Naive B cell (primary cell): Measurements from ENCODE around the gene ABCA8. TPM values are rescaled to one million over a fixed set of nuclear protein-coding genes. Genes with fewer than 3 reads are reported as not detected.

Source experiments
- ATAC-seq, 2 donors: fragments of 150-1000 bp; cut with Tn5 transposase; 2 replicates each; pipeline ENCODE4 v1.10.0; 2021; ENCODE audit warnings: low read depth in 2 of 2, mild to moderate bottlenecking in 2 of 2, moderate library complexity in 2 of 2
- DNase-seq: peaks from one replicate; pipeline ENCODE4 v3.0.0; 2022
- H3K27ac Mint-ChIP-seq, 6 donors: one replicate each; pipeline ENCODE4 v1.8.0; 2020 to 2022; ENCODE audit warnings: mild to moderate bottlenecking in 6 of 6, mixed read lengths in 6 of 6, moderate library complexity in 5 of 6, inconsistent platforms in 2 of 6
- H3K27me3 Mint-ChIP-seq, 3 donors: one replicate each; pipeline ENCODE4 v1.8.0; 2021 to 2022; ENCODE audit warnings: mixed read lengths in 3 of 3, mild to moderate bottlenecking in 1 of 3
- H3K36me3 Mint-ChIP-seq, 2 donors: one replicate each; pipeline ENCODE4 v1.8.0; 2020 to 2022; ENCODE audit warnings: mixed read lengths in 2 of 2, inconsistent platforms in 1 of 2, mild to moderate bottlenecking in 1 of 2
- H3K4me1 Mint-ChIP-seq, 3 donors: one replicate each; pipeline ENCODE4 v1.8.0; 2020 to 2022; ENCODE audit warnings: mixed read lengths in 3 of 3, inconsistent platforms in 1 of 3, mild to moderate bottlenecking in 1 of 3, moderate library complexity in 1 of 3
- H3K4me3 Mint-ChIP-seq, 8 donors: one replicate each; pipeline ENCODE4 v1.8.0; 2020 to 2022; ENCODE audit warnings: mild to moderate bottlenecking in 8 of 8, mixed read lengths in 8 of 8, moderate library complexity in 8 of 8, inconsistent platforms in 2 of 8
- H3K9me3 Mint-ChIP-seq, 7 donors: one replicate each; pipeline ENCODE4 v1.8.0; 2020 to 2022; ENCODE audit warnings: mixed read lengths in 7 of 7, mild to moderate bottlenecking in 5 of 7, inconsistent platforms in 2 of 7, moderate library complexity in 1 of 7
- polyA plus RNA-seq, 6 donors: library from polyadenylated mRNA; unstranded; fragments of 300-500 nt; fragmentation: Illumina TruSeq; gene quantifications; one replicate each; pipeline ENCODE4 v1.2.3, GENCODE V29; 2021; ENCODE audit warnings: low read depth in 6 of 6

The ABCA8 gene
- polyA plus RNA-seq, 6 donors from 2014 or later: not detected

- Mint-ChIP-seq H3K4me3 (no peak overlapping the region), H3K4me1 (no peaks in the 10 kb centered on the region), H3K27me3 (peaks cover 10 to 25% (median 17%) of the 10 kb centered on the region in 3 donors), H3K9me3 (peaks cover 10 to 40% (median 21%) of the 10 kb centered on the region in 7 donors), H3K27ac (no peak overlapping the region), H3K36me3 (peaks cover 0 to 10% of the 10 kb centered on the region in 2 donors)
- DNase-seq: no peak
- no peak for ATAC-seq
Measured at GRCh38 chr17:68878226-68878885, 76.8 kb downstream of the ABCA8 start.

DNA sequence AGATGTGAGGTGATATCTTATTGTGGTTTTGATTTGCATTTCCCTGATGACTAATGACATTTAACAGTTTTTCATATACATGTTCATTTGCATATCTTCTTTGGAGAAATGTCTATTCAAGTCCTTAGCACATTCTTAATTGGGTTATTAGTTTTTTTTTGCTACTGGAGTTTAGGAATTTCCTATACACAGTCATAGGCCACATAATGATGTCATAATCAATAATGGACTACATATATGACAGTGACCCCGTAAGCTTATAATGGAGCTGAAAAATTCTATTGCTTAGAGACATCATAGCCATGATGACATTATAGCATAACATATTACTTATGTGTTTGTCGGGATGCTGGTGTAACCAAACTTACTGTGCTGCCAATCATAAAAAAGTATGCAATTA lies 83.7 kb downstream of the ABCA8 start:
- DNase-seq (no peak), ATAC-seq (no peak)
- Mint-ChIP-seq H3K9me3 (peaks cover 0 to 12% (median 5%) of the 10 kb centered on the region in 7 donors), H3K4me1 (no peaks in the 10 kb centered on the region), H3K27ac (no peak overlapping the region), H3K4me3 (no peak overlapping the region), H3K36me3 (no peaks in the 10 kb centered on the region), H3K27me3 (peaks cover 7 to 19% (median 9%) of the 10 kb centered on the region in 3 donors)

GRCh38 chr17:68870976-68871375 lies 84.2 kb downstream of the ABCA8 start:
- no peak for DNase-seq
- Mint-ChIP-seq H3K36me3 (no peaks in the 10 kb centered on the region), H3K27ac (no peak overlapping the region), H3K4me3 (no peak overlapping the region), H3K27me3 (peaks cover 5 to 14% (median 7%) of the 10 kb centered on the region in 3 donors), H3K9me3 (peaks cover 0 to 12% (median 5%) of the 10 kb centered on the region in 7 donors), H3K4me1 (no peaks in the 10 kb centered on the region)
- no peak for ATAC-seq

GRCh38 chr17:68870161-68870826 lies 84.9 kb downstream of the ABCA8 start:
- H3K4me3 Mint-ChIP-seq: no peak overlapping the region
- ATAC-seq: no peak
- H3K27me3 Mint-ChIP-seq: peaks cover 0 to 8% (median under 1%) of the 10 kb centered on the region in 3 donors
- peaks cover 0 to 12% (median 5%) of the 10 kb centered on the region in 7 donors for H3K9me3 Mint-ChIP-seq
- H3K4me1 Mint-ChIP-seq: no peaks in the 10 kb centered on the region
- H3K36me3 Mint-ChIP-seq: no peaks in the 10 kb centered on the region
- DNase-seq: no peak
- no peak overlapping the region for H3K27ac Mint-ChIP-seq

- Mint-ChIP-seq H3K4me1 (no peaks in the 10 kb centered on the region), H3K27me3 (peaks cover 0 to 7% (median 0%) of the 10 kb centered on the region in 3 donors), H3K27ac (no peak overlapping the region), H3K4me3 (no peak overlapping the region), H3K9me3 (peaks cover 0 to 10% (median 5%) of the 10 kb centered on the region in 7 donors), H3K36me3 (no peaks in the 10 kb centered on the region)
- DNase-seq (no peak), ATAC-seq (no peak)
Measured at GRCh38 chr17:68868708-68869107, 86.5 kb downstream of the ABCA8 start.

- Mint-ChIP-seq H3K27me3 (peaks cover 0 to 7% (median 0%) of the 10 kb centered on the region in 3 donors), H3K4me1 (no peaks in the 10 kb centered on the region), H3K36me3 (no peaks in the 10 kb centered on the region), H3K27ac (no peak overlapping the region), H3K9me3 (peaks cover 0 to 10% (median 3%) of the 10 kb centered on the region in 7 donors), H3K4me3 (no peak overlapping the region)
- no peak for ATAC-seq
- no peak for DNase-seq
Measured at GRCh38 chr17:68867759-68868516, 87.3 kb downstream of the ABCA8 start.

DNA sequence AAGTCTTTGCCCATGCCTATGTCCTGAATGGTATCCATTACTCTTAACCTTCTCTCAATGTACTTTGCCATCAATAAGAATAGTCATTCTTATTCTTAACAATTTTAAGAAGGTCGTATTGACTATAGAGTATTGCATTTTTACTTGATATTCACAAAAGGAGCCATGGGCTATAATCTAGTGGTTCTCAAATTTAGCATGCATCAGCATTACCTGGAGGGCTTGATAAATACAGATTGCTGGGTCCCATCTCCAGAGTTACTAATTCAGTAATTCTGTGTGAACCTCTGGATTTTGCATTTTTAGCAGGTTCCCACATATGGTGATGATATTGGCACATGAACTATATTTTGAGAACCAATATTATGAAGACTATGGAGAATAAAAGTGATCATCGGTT lies 89.6 kb downstream of the ABCA8 start:
- Mint-ChIP-seq H3K27ac (no peak overlapping the region), H3K4me3 (no peak overlapping the region), H3K4me1 (no peaks in the 10 kb centered on the region), H3K27me3 (peaks cover 0 to 7% (median 0%) of the 10 kb centered on the region in 3 donors), H3K9me3 (peaks cover 0 to 10% (median 3%) of the 10 kb centered on the region in 7 donors), H3K36me3 (no peaks in the 10 kb centered on the region)
- ATAC-seq (no peak), DNase-seq (no peak)

DNA sequence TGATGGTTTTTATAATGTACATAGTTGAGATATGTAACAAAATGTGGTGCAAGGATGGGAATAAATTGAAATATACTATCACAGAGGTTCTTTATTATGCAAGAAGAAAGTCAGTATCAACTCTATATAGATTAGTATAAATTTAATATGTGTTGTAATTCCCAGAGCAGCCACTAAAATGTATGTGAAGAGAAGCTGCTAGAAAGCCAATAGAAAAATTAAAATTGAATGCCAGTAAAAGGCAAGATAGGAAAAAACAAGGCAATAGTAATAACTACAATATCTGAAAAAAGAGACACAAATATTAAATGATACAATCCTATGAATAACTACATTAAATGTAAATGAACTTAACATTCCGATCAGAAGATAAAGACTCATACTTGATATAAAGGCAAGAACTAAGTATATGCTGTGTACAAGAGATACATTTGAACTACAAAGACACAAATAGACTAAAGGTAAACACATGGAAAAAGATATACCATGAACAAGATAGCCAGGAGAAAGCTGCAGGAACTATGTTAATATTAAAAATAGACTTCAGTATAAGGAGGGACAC lies 92.0 kb downstream of the ABCA8 start:
- DNase-seq (no peak), ATAC-seq (no peak)
- peaks cover 0 to 26% (median 7%) of the 10 kb centered on the region in 7 donors for H3K9me3 Mint-ChIP-seq
- no peak overlapping the region for H3K27ac Mint-ChIP-seq
- peaks cover 0 to 7% (median 0%) of the 10 kb centered on the region in 3 donors for H3K27me3 Mint-ChIP-seq
- no peaks in the 10 kb centered on the region for H3K4me1 Mint-ChIP-seq
- H3K4me3 Mint-ChIP-seq: no peak overlapping the region
- H3K36me3 Mint-ChIP-seq: no peaks in the 10 kb centered on the region

- Mint-ChIP-seq H3K36me3 (no peaks in the 10 kb centered on the region), H3K9me3 (peaks cover 6 to 32% (median 10%) of the 10 kb centered on the region in 7 donors), H3K27me3 (peaks cover 4 to 7% (median 7%) of the 10 kb centered on the region in 3 donors), H3K27ac (no peak overlapping the region), H3K4me1 (no peaks in the 10 kb centered on the region), H3K4me3 (no peak overlapping the region)
- no peak for DNase-seq
- no peak for ATAC-seq
Measured at GRCh38 chr17:68861602-68862001, 93.6 kb downstream of the ABCA8 start.

- no peak for DNase-seq
- Mint-ChIP-seq H3K4me3 (no peak overlapping the region), H3K27me3 (peaks cover 5 to 7% (median 7%) of the 10 kb centered on the region in 3 donors), H3K4me1 (no peaks in the 10 kb centered on the region), H3K27ac (no peak overlapping the region), H3K36me3 (no peaks in the 10 kb centered on the region), H3K9me3 (peaks cover 6 to 32% (median 11%) of the 10 kb centered on the region in 7 donors)
- ATAC-seq: no peak
Measured at GRCh38 chr17:68860941-68861340, 94.3 kb downstream of the ABCA8 start.

DNA sequence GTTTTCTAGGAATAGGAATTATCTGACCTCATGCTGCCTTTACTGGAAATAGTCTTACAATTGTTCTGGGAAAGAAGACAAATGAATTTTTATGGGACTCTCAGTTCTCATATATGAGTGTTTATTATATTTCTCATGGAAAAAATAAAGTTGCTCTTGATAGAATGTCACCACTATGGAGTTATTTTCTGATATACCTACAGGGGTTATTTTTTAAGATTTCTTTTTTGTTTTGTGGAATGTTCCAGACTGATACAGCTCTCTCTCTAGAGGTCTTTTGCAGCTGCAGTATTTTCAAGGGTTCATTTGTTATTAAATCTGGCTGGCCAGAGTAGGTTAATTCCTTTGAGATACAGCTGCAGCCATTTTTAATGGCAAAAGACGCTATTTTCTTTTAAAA lies 100.7 kb downstream of the ABCA8 start:
- peaks cover 6 to 30% (median 12%) of the 10 kb centered on the region in 7 donors for H3K9me3 Mint-ChIP-seq
- ATAC-seq: no peak
- no peak overlapping the region for H3K27ac Mint-ChIP-seq
- DNase-seq: no peak
- H3K27me3 Mint-ChIP-seq: peaks cover 0 to 20% (median 8%) of the 10 kb centered on the region in 3 donors
- no peaks in the 10 kb centered on the region for H3K36me3 Mint-ChIP-seq
- H3K4me3 Mint-ChIP-seq: no peak overlapping the region
- no peaks in the 10 kb centered on the region for H3K4me1 Mint-ChIP-seq

DNA sequence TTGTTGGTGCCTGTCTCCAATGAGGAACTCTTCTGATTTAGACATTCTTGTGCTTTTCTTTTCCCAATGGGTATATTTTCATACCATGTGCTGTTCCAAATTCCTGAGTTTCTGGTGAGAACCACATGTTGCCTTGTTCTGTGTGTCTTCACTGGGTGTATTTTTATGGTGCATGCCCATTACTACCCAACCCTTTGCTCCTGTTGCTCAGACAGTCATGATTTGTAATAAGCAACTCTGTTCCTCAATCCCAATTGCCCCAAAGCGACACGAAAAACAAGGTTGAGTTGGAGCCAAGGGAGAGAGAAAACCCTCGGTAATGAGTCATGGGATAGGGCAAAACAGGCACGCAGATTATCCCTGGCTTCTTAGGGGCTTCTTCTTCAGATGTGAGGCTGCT lies 101.8 kb downstream of the ABCA8 start:
- Mint-ChIP-seq H3K4me1 (no peaks in the 10 kb centered on the region), H3K9me3 (peaks cover 4 to 20% (median 9%) of the 10 kb centered on the region in 7 donors)
- ATAC-seq: no peak

DNA sequence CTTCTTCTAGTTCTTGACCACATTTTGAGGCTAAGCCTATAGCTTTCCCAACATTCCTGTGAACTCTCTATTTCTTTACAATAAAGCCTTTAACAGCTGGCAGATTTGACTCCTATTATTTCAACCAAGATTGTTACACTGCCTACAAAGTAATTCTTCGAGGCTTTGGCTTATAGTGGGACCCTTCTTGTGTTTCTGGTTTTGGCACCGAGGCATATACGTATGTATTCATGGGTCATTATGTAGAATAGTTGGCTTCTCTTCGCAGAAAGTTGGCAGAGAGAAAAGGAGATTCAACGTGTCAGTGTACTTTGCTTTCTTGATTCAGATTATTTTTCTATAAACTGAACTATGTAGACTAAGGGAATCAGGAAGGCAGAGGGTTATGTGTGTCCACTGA lies 102.2 kb downstream of the ABCA8 start:
- ATAC-seq (no peak), DNase-seq (no peak)
- Mint-ChIP-seq H3K27me3 (peaks cover 0 to 19% (median 8%) of the 10 kb centered on the region in 3 donors), H3K4me1 (no peaks in the 10 kb centered on the region), H3K4me3 (no peak overlapping the region), H3K9me3 (peaks cover 2 to 16% (median 9%) of the 10 kb centered on the region in 7 donors), H3K36me3 (no peaks in the 10 kb centered on the region), H3K27ac (no peak overlapping the region)

More for the DNA sequence above, 101.8 kb downstream of the ABCA8 start:
- DNase-seq: no peak
- no peak overlapping the region for H3K4me3 Mint-ChIP-seq
- H3K27ac Mint-ChIP-seq: no peak overlapping the region
- H3K36me3 Mint-ChIP-seq: no peaks in the 10 kb centered on the region
- peaks cover 0 to 20% (median 8%) of the 10 kb centered on the region in 3 donors for H3K27me3 Mint-ChIP-seq
